IMR-90 (cell line): ENCODE data around the gene ARHGEF12. TPM values are rescaled to one million over a fixed set of nuclear protein-coding genes. Genes with fewer than 3 reads are reported as not detected.

Source experiments
- ATAC-seq: fragments of 200-7000 bp; cut with Tn5 transposase; 2 replicates; pipeline ENCODE4 v1.9.1; 2020; ENCODE audit warnings: low read depth, mild to moderate bottlenecking, moderate library complexity
- BruUV-seq: library from RNA; stranded (reverse); fragments of 400-500 nt; replicated peaks from 2 replicates; lab custom pipeline; 2021; lab: Mats Ljungman, UMichigan
- CTCF ChIA-PET: fragments of 300-600 bp; formaldehyde crosslinking; extraction: SDS; loops from one replicate; lab custom pipeline; 2021; ENCODE audit warnings: antibody characterized with exemption; lab: Yijun Ruan, JAX
- POLR2A ChIA-PET: fragments of 300-600 bp; sonication (Branson Sonifier 250); formaldehyde crosslinking; loops from one replicate; lab custom pipeline; 2022; ENCODE audit warnings: antibody characterized with exemption; ENCODE audit not compliant: unreplicated experiment; lab: Charles Lee
- DNase-seq: peaks from one replicate; pipeline ENCODE4 v3.0.0; 2013
- H2AFZ ChIP-seq: replicated peaks from 2 replicates; pipeline ENCODE3; 2013; ENCODE audit warnings: low read length, mild to moderate bottlenecking; ENCODE audit not compliant: poor library complexity
- H2AK5ac ChIP-seq: 2 replicates; pipeline ENCODE4 v1.6.1; 2013; ENCODE audit warnings: low read depth, low read length, inconsistent platforms
- H2AK9ac ChIP-seq: replicated peaks from 2 replicates; pipeline ENCODE3; 2013; ENCODE audit warnings: mild to moderate bottlenecking, low read depth, low read length, moderate library complexity; ENCODE audit not compliant: poor library complexity
- H2BK120ac ChIP-seq: 2 replicates; pipeline ENCODE4 v1.6.1; 2013; ENCODE audit warnings: low read depth, low read length, inconsistent platforms
- H2BK15ac ChIP-seq: 3 replicates; pipeline ENCODE4 v1.6.1; 2013; ENCODE audit warnings: low read depth, low read length, inconsistent platforms
- H2BK20ac ChIP-seq: 2 replicates; pipeline ENCODE4 v1.6.1; 2013; ENCODE audit warnings: low read depth, mild to moderate bottlenecking, inconsistent platforms, low read length, moderate library complexity
- H2BK5ac ChIP-seq: 2 replicates; pipeline ENCODE4 v1.6.1; 2013; ENCODE audit warnings: mild to moderate bottlenecking, low read depth, low read length, inconsistent platforms; ENCODE audit not compliant: poor library complexity, severe bottlenecking
- H3K14ac ChIP-seq: replicated peaks from 2 replicates; pipeline ENCODE4 v1.6.1; 2013; ENCODE audit warnings: low read depth, low read length, inconsistent platforms
- H3K18ac ChIP-seq: 2 replicates; pipeline ENCODE4 v1.6.1; 2013; ENCODE audit warnings: low read depth, low read length, control low read depth
- H3K23ac ChIP-seq: 2 replicates; pipeline ENCODE4 v1.6.1; 2013; ENCODE audit warnings: low read depth, low read length, inconsistent platforms
- H3K27ac ChIP-seq: 2 replicates; pipeline ENCODE4 v1.5.1; 2013; ENCODE audit warnings: mild to moderate bottlenecking, control low read depth, low read length; ENCODE audit not compliant: insufficient read depth
- H3K27me3 ChIP-seq: 2 replicates; pipeline ENCODE4 v1.6.1; 2013; ENCODE audit warnings: low read length; ENCODE audit not compliant: control insufficient read depth, insufficient read depth
- H3K36me3 ChIP-seq: 2 replicates; pipeline ENCODE4 v1.6.1; 2013; ENCODE audit warnings: low read length, mixed read lengths; ENCODE audit not compliant: control insufficient read depth, insufficient read depth
- H3K4ac ChIP-seq: 2 replicates; pipeline ENCODE4 v1.6.1; 2013; ENCODE audit warnings: low read depth, low read length, inconsistent platforms
- H3K4me1 ChIP-seq: 2 replicates; pipeline ENCODE4 v1.6.1; 2013; ENCODE audit warnings: low read length, mixed read lengths; ENCODE audit not compliant: control insufficient read depth, insufficient read depth
- H3K4me2 ChIP-seq: 2 replicates; pipeline ENCODE4 v1.6.1; 2013; ENCODE audit warnings: low read depth, mild to moderate bottlenecking, control low read depth, low read length, moderate library complexity
- H3K4me3 ChIP-seq: 2 replicates; pipeline ENCODE4 v1.5.1; 2013; ENCODE audit warnings: low read depth, mild to moderate bottlenecking, control low read depth, low read length, moderate library complexity; ENCODE audit not compliant: insufficient read depth
- H3K56ac ChIP-seq: 2 replicates; pipeline ENCODE4 v1.6.1; 2013; ENCODE audit warnings: low read length, inconsistent platforms; ENCODE audit not compliant: insufficient read depth; ENCODE audit errors: extremely low read depth
- H3K79me1 ChIP-seq, 2 experiments: 2 replicates each; pipeline ENCODE4 v1.6.1; 2013; ENCODE audit warnings: low read length in 2 of 2, inconsistent platforms in 1 of 2, low read depth in 1 of 2
- H3K9ac ChIP-seq: 2 replicates; pipeline ENCODE4 v1.6.1; 2013; ENCODE audit warnings: low read depth, low read length, control low read depth
- H3K9me1 ChIP-seq: 2 replicates; pipeline ENCODE4 v1.6.1; 2013; ENCODE audit warnings: low read length, inconsistent platforms; ENCODE audit not compliant: insufficient read depth
- H3K9me3 ChIP-seq: 2 replicates; pipeline ENCODE4 v1.6.1; 2013; ENCODE audit warnings: low read length; ENCODE audit not compliant: control insufficient read depth, insufficient read depth
- H4K20me1 ChIP-seq: 2 replicates; pipeline ENCODE4 v1.6.1; 2013; ENCODE audit warnings: low read length, inconsistent platforms; ENCODE audit not compliant: insufficient read depth
- H4K5ac ChIP-seq: 2 replicates; pipeline ENCODE4 v1.6.1; 2013; ENCODE audit warnings: mild to moderate bottlenecking, low read depth, low read length, control low read depth
- H4K8ac ChIP-seq, 2 experiments: 2 replicates each; pipeline ENCODE4 v1.6.1; 2013; ENCODE audit warnings: low read depth in 2 of 2, low read length in 2 of 2, control low read depth in 1 of 2, inconsistent platforms in 1 of 2
- H4K91ac ChIP-seq: 2 replicates; pipeline ENCODE4 v1.6.1; 2013; ENCODE audit warnings: low read depth, low read length, inconsistent platforms; ENCODE audit not compliant: insufficient read depth
- CEBPB ChIP-seq: IDR thresholded peaks from 2 replicates; pipeline ENCODE4 v1.6.1; 2012; ENCODE audit warnings: low read depth, low read length, improper control_type of control experiment
- CHD1 ChIP-seq: IDR thresholded peaks from 2 replicates; pipeline ENCODE4 v1.6.1; 2012; ENCODE audit warnings: low read depth, low read length, improper control_type of control experiment
- MAFK ChIP-seq: IDR thresholded peaks from 2 replicates; pipeline ENCODE4 v1.6.1; 2012; ENCODE audit warnings: low read depth, low read length, improper control_type of control experiment
- MXI1 ChIP-seq: IDR thresholded peaks from 2 replicates; pipeline ENCODE4 v1.6.1; 2012; ENCODE audit warnings: low read depth, mild to moderate bottlenecking, low read length, moderate library complexity, borderline replicate concordance
- POLR2A ChIP-seq: IDR thresholded peaks from 2 replicates; pipeline ENCODE4 v1.6.1; 2012; ENCODE audit warnings: mild to moderate bottlenecking, low read depth, low read length
- RAD21 ChIP-seq: IDR thresholded peaks from 2 replicates; pipeline ENCODE4 v1.6.1; 2012; ENCODE audit warnings: low read length, improper control_type of control experiment
- RFX5 ChIP-seq: IDR thresholded peaks from 2 replicates; pipeline ENCODE4 v1.8.0; 2012; ENCODE audit warnings: low read depth, mild to moderate bottlenecking, low read length, moderate library complexity
- SMC3 ChIP-seq: fragments of 150-350 bp; IDR thresholded peaks from 2 replicates; pipeline ENCODE4 v1.6.1; 2016; ENCODE audit warnings: low read depth, mild to moderate bottlenecking, antibody characterized with exemption, low read length, moderate library complexity
- WGBS, 2 experiments: methylation state at CpG; one replicate each; pipeline versions ENCODE4 v1.1.5 to v1.1.7; 2013; ENCODE audit warnings: missing lambda C conversion rate in 2 of 2; ENCODE audit not compliant: insufficient read length in 1 of 2; ENCODE audit errors: extremely low coverage in 2 of 2; 5-methylcytosine and 5-hydroxymethylcytosine counted together
- dilution Hi-C: fragments of 300-500 bp; cut with HindIII; formaldehyde crosslinking; loops from one replicate; pipeline ENCODE4 v1.14.3; 2018; ENCODE audit warnings: low sequenced_read_pairs; ENCODE audit not compliant: unreplicated experiment
- in situ Hi-C: fragments of 300-500 bp; cut with MboI; formaldehyde crosslinking; loops from 3 replicates; pipeline ENCODE4 v1.14.3; 2019; ENCODE audit warnings: low sequenced_read_pairs, inconsistent platforms, mixed read lengths
- intact Hi-C: fragments of 100-400 bp; cut with micrococcal nuclease; formaldehyde crosslinking; loops from 2 replicates; pipeline ENCODE4 v1.10.0; 2022
- polyA plus RNA-seq, 3 experiments: library from polyadenylated mRNA; depleted of rRNA; stranded (reverse); fragments of >200 nt; gene quantifications; 2 replicates each; pipeline ENCODE4 v1.2.3, GENCODE V29; 2012; ENCODE audit warnings: low replicate concordance in 1 of 3
- total RNA-seq: library from RNA; depleted of rRNA; stranded (reverse); fragments of >200 nt; gene quantifications from 2 replicates; pipeline ENCODE4 v1.2.3, GENCODE V29; 2012
- TF ChIP-seq, protein P1 (sequence below): fragments of 150-350 bp; IDR thresholded peaks from 2 replicates; pipeline ENCODE4 v1.6.1; 2017; ENCODE audit warnings: mild to moderate bottlenecking, antibody characterized with exemption, low read length, low read depth

Gene ARHGEF12
- total and polyA plus RNA-seq, 2 of the 4 experiments (the other 2 are of a cell fraction), result 25.5 to 115 TPM

- dilution Hi-C loops, result no loop called here
Observed at GRCh38 chr11:120294096-120294495, 42.1 kb upstream of the ARHGEF12 start.

More at GRCh38 chr11:120294096-120294495, 42.1 kb upstream of the ARHGEF12 start:
- no peaks in the 10 kb centered on the region for H3K4me1 ChIP-seq
- H4K91ac ChIP-seq, result no peak overlapping the region
- CTCF ChIA-PET, result no interaction called here
- H3K79me1 ChIP-seq, result no peaks in the 10 kb centered on the region
- POLR2A ChIA-PET, result no interaction called here
- no peak for TF ChIP-seq CHD1
- TF ChIP-seq SMC3, result no peak
- TF ChIP-seq RAD21, result no peak
- TF ChIP-seq POLR2A, result no peak
- TF ChIP-seq MXI1, result no peak
- TF ChIP-seq, protein P1, sequence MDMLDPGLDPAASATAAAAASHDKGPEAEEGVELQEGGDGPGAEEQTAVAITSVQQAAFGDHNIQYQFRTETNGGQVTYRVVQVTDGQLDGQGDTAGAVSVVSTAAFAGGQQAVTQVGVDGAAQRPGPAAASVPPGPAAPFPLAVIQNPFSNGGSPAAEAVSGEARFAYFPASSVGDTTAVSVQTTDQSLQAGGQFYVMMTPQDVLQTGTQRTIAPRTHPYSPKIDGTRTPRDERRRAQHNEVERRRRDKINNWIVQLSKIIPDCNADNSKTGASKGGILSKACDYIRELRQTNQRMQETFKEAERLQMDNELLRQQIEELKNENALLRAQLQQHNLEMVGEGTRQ, result no peak
- TF ChIP-seq CEBPB, result no peak
- TF ChIP-seq MAFK, result no peak
- TF ChIP-seq RFX5, result no peak
- H3K4me3 ChIP-seq, result no peak overlapping the region
- no peaks in the 10 kb centered on the region for H3K9me1 ChIP-seq
- no peak overlapping the region for H3K27ac ChIP-seq
- no peak overlapping the region for H4K8ac ChIP-seq
- no peak overlapping the region for H2BK20ac ChIP-seq
- no peak overlapping the region for H2BK120ac ChIP-seq
- H2AK9ac ChIP-seq, result no peak overlapping the region
- no peak overlapping the region for H3K9ac ChIP-seq
- H3K36me3 ChIP-seq, result no peaks in the 10 kb centered on the region
- no peak for ATAC-seq
- H3K27me3 ChIP-seq, result peaks cover 74% of the 10 kb centered on the region
- no peak overlapping the region for H3K23ac ChIP-seq
- H4K20me1 ChIP-seq, result no peaks in the 10 kb centered on the region
- no peak overlapping the region for H3K56ac ChIP-seq
- H2AFZ ChIP-seq, result no peak overlapping the region
- H2AK5ac ChIP-seq, result no peak overlapping the region
- H3K14ac ChIP-seq, result no peak overlapping the region
- H4K5ac ChIP-seq, result no peak overlapping the region
- no peak for DNase-seq
- WGBS, 2 experiments, result no CpG with 5 or more reads among the region's 5 CpGs
- BruUV-seq, result no TSS peak
- intact Hi-C loops, result no loop called here
- H3K4me2 ChIP-seq, result no peak overlapping the region
- H2BK15ac ChIP-seq, result no peak overlapping the region
- H3K4ac ChIP-seq, result no peak overlapping the region
- no peak overlapping the region for H2BK5ac ChIP-seq
- in situ Hi-C loops, result no loop called here
- H3K18ac ChIP-seq, result no peak overlapping the region
- no peaks in the 10 kb centered on the region for H3K9me3 ChIP-seq
